GM19324 (cell line): Measurements from ENCODE around the gene LEF1.
A peak's percentile ranks its signal among the peaks of the same experiment; 100 is the strongest.
"Not testable (repeated sequence)": the region's sequence is repeated elsewhere in the genome, so short reads cannot be mapped to it uniquely, and the experiment has no call there.

Experiments used
- ATAC-seq: cut with Tn5 transposase; IDR thresholded peaks from one replicate; pipeline ENCODE4 v1.9.1; 2021; ENCODE audit warnings: mild to moderate bottlenecking, moderate library complexity; ENCODE audit not compliant: unreplicated experiment, low FRiP score

LEF1 gene

GRCh38 chr4:108078024-108078733 is 90.6 kb downstream of the LEF1 start:
- ATAC-seq: no peak

- ATAC-seq: no peak
These were observed 96.4 kb downstream of the LEF1 start for GRCh38 chr4:108072300-108072699.

- ATAC-seq: no peak
These were observed 98.0 kb downstream of the LEF1 start for GRCh38 chr4:108070775-108071174.

- ATAC-seq: no peak
These were observed 100.3 kb downstream of the LEF1 start for GRCh38 chr4:108068442-108068841.

- ATAC-seq: no peak
These were observed 107.9 kb downstream of the LEF1 start for GRCh38 chr4:108060686-108061321.

GRCh38 chr4:108060164-108060563 is 108.6 kb downstream of the LEF1 start:
- ATAC-seq: no peak

- ATAC-seq: no peak
These were observed 109.9 kb downstream of the LEF1 start for GRCh38 chr4:108058685-108059440.

- no peak for ATAC-seq
These were observed 112.3 kb downstream of the LEF1 start for GRCh38 chr4:108056418-108056817.

- no peak for ATAC-seq
These were observed 112.9 kb downstream of the LEF1 start for GRCh38 chr4:108055787-108056186.

- no peak for ATAC-seq
These were observed 114.6 kb downstream of the LEF1 start for GRCh38 chr4:108054025-108054638.

- peak; percentile 81 for ATAC-seq
These were observed 115.5 kb downstream of the LEF1 start for GRCh38 chr4:108053251-108053711.

GRCh38 chr4:108052558-108053120 is 116.1 kb downstream of the LEF1 start:
- ATAC-seq: no peak

GRCh38 chr4:108051343-108051742 is 117.4 kb downstream of the LEF1 start:
- no peak for ATAC-seq

- not testable (repeated sequence) for ATAC-seq
These were observed 118.3 kb downstream of the LEF1 start for GRCh38 chr4:108050166-108051111.

GRCh38 chr4:108049406-108049805 is 119.3 kb downstream of the LEF1 start:
- ATAC-seq: no peak

- ATAC-seq: no peak
These were observed 119.7 kb downstream of the LEF1 start for GRCh38 chr4:108048997-108049396.

GRCh38 chr4:108048157-108048556 is 120.6 kb downstream of the LEF1 start:
- no peak for ATAC-seq

GRCh38 chr4:108047199-108047598 is 121.5 kb downstream of the LEF1 start:
- ATAC-seq: no peak

- no peak for ATAC-seq
These were observed 123.1 kb downstream of the LEF1 start for GRCh38 chr4:108045687-108046024.
